HUES48 (cell line): ENCODE results near the gene PRKX.
"Not testable (repeated sequence)": the region's sequence is repeated elsewhere in the genome, so short reads cannot be mapped to it uniquely, and the experiment has no call there.

ENCODE experiments used
- H3K27ac ChIP-seq: one replicate; pipeline ENCODE4 v1.7.0; 2013; ENCODE audit warnings: low read depth, low read length, inconsistent platforms
- H3K27me3 ChIP-seq: 2 replicates; pipeline ENCODE4 v1.6.1; 2013; ENCODE audit warnings: mild to moderate bottlenecking, low read length; ENCODE audit not compliant: control insufficient read depth, insufficient read depth
- H3K36me3 ChIP-seq: 2 replicates; pipeline ENCODE4 v1.6.1; 2013; ENCODE audit warnings: low read length; ENCODE audit not compliant: control insufficient read depth, insufficient read depth
- H3K4me1 ChIP-seq: 2 replicates; pipeline ENCODE4 v1.6.1; 2013; ENCODE audit warnings: mild to moderate bottlenecking, low read length; ENCODE audit not compliant: control insufficient read depth, insufficient read depth
- H3K4me3 ChIP-seq: 2 replicates; pipeline ENCODE4 v1.5.1; 2013; ENCODE audit warnings: mild to moderate bottlenecking, low read depth, low read length
- H3K9ac ChIP-seq: 2 replicates; pipeline ENCODE4 v1.6.1; 2013; ENCODE audit warnings: mild to moderate bottlenecking, low read depth, low read length, moderate library complexity
- H3K9me3 ChIP-seq: 2 replicates; pipeline ENCODE4 v1.6.1; 2013; ENCODE audit warnings: low read length; ENCODE audit not compliant: control insufficient read depth, insufficient read depth

PRKX gene

DNA sequence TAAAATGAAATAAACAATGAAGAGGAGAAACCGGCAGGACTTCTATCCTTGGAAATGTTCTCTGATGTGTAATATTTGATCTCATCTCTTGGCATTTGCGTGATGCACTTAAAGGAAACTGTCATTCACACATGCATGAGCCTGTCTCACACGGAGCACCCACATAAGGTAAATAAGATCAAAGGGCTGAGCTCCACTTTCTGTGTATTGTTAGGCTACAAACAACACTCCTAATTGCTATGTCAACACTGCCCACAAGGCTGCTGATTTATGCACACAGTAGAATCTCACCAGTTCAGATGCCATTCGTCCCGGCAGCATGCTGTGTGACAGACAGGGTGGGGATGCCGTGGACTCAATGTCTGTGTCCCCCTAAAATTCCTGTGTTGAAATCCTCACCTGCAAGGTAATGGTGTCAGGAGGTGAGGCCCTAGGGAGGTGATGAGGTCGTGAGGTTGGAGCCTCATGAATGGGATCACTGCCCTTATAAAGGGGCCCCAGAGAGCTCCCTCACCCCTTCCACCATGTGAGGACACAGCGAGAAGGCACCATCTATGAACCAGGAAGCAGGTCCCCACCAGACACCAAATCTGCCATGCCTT, 5.7 kb downstream of the PRKX start:
- H3K27ac ChIP-seq, H3K9ac ChIP-seq, H3K9me3 ChIP-seq, H3K36me3 ChIP-seq, H3K4me3 ChIP-seq: not testable (repeated sequence)
- Histone ChIP-seq H3K4me1 (peaks cover 16% of the 10 kb centered on the region), H3K27me3 (peaks cover 13% of the 10 kb centered on the region; the same call in 1 of the 2 replicates)

DNA sequence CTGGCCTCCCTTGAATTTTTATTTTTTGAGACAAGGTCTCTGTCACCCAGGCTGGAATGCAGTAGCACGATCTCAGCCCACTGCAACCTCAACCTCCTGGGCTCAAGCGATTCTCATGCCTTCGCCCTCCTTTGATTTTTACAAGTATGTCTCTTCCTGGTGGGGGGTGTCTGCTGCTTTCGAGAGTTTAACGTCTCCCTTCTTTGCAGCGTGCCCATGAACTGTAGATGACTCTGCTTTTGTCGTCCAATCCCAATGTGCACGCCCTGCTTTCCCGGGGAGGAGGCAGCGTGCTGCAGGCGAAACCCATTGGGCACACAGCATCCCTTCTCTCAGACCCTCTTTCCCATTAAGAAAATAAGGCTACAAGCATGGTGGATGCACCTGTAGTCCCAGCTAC, 7.0 kb downstream of the PRKX start:
- Histone ChIP-seq H3K36me3 (peaks cover 10% of the 10 kb centered on the region; the same call in 1 of the 2 replicates), H3K4me3 (no peak overlapping the region), H3K27me3 (0 out of 2 replicates have a peak, but pooled peaks cover under 1% of the 10 kb centered on the region), H3K9ac (no peak overlapping the region), H3K27ac (no peak overlapping the region), H3K4me1 (peaks cover 16% of the 10 kb centered on the region), H3K9me3 (no peaks in the 10 kb centered on the region)

DNA sequence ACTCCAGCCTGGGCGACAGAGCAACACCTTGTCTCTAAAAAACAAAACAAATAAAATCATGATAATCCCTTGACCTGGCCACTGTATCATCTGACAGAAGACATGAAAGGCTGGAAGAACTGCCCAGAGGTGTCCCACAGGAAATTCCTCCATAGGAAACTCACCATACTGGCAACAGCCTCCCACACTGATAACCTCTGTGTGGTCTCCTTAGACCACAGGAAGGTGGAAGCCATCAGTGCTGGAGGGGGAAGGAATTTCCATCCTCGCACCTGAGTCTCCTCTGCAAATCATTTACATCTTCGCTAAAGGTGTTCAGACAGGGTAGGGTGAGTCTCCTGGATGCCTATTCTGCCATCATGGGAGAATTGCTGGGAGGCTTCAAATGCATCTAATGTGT, 10.2 kb downstream of the PRKX start:
- H3K9me3 ChIP-seq = not testable (repeated sequence)
- peaks cover 16% of the 10 kb centered on the region for H3K4me1 ChIP-seq

DNA sequence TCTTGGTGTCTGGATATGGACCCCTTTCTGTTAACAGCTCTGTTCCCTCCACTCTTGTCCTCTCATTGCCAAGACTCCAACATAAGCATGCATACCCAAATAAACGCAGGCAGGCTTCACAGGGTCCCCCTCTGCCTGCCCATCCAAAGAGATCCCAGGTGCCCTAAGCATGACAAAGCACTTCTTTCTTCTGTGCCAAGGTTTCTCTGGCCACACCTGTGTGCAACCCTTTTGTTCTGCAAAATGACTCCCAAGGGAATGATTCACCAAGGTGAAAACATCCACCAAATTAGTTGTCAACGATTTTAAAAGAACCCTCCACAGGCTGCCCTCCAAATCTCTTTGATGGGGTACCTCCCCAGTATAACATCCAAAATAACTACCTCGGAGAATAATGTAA, 11.4 kb downstream of the PRKX start:
- H3K36me3 ChIP-seq, H3K27me3 ChIP-seq, H3K9ac ChIP-seq, H3K4me3 ChIP-seq, H3K9me3 ChIP-seq: not testable (repeated sequence)
- peak overlapping the region; percentile 72 for H3K27ac ChIP-seq
- peaks cover 28% of the 10 kb centered on the region for H3K4me1 ChIP-seq

More for the DNA sequence above, 10.2 kb downstream of the PRKX start:
- not testable (repeated sequence) for H3K36me3 ChIP-seq, H3K27ac ChIP-seq, H3K4me3 ChIP-seq, H3K9ac ChIP-seq, H3K27me3 ChIP-seq

DNA sequence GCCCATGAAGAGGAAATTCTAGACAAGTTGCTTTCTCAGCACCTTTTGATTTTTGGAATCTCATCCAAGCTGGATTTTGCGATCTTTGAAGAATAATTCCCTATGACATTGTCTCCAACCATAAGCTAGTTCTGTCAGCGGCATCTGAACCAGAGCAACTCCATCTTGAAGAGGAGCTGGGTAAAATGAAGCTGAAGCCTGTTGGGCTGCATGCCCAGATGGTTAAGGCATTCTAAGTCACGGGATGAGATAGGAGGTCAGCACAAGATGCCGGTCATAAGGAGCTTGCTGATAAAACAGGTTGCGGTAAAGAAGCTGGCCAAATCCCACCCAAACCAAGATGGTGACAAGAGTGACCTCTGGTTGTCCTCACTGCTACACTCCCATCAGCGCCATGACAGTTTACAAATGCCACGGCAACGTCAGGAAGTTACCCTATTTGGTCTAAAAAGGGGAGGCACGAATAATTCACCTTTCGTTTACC, 12.0 kb downstream of the PRKX start:
- H3K4me3 ChIP-seq, H3K9ac ChIP-seq, H3K36me3 ChIP-seq, H3K9me3 ChIP-seq, H3K27me3 ChIP-seq: not testable (repeated sequence)
- Histone ChIP-seq H3K27ac (peak overlapping the region; percentile 72), H3K4me1 (peaks cover 28% of the 10 kb centered on the region)

DNA sequence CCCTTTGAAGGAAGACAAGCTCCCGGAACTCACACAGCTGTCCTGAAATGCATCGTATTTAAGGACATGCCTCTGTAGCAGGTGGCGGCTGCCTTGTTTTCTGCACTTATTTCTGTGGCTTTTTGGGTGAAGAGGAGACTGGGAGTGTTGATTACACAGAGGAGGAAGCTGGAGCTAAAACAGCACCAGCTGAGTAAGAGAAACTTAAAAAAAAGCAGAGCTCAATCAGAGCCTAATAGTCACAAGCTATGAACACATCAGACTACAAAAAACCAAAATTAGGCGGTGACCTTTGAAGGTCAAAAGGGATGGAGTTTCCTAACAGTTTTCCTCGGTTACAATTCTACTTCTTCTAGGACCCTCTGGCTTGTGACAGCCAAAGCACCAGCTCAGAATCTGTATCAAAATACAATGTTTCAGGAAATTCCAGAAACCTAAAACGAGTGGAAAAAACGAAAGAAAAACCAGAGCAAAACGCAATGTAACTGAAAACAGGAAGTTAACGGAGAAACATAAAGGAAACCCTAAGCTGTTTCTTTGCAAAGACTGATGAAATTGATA, 13.5 kb downstream of the PRKX start:
- peaks cover 31% of the 10 kb centered on the region for H3K4me1 ChIP-seq
- H3K9ac ChIP-seq = no peak overlapping the region; the same call in 1 of the 2 replicates
- peaks cover 6% of the 10 kb centered on the region; the same call in 1 of the 2 replicates for H3K36me3 ChIP-seq
- no peak overlapping the region for H3K4me3 ChIP-seq
- no peak overlapping the region for H3K27ac ChIP-seq
- no peaks in the 10 kb centered on the region for H3K27me3 ChIP-seq
- no peaks in the 10 kb centered on the region for H3K9me3 ChIP-seq

DNA sequence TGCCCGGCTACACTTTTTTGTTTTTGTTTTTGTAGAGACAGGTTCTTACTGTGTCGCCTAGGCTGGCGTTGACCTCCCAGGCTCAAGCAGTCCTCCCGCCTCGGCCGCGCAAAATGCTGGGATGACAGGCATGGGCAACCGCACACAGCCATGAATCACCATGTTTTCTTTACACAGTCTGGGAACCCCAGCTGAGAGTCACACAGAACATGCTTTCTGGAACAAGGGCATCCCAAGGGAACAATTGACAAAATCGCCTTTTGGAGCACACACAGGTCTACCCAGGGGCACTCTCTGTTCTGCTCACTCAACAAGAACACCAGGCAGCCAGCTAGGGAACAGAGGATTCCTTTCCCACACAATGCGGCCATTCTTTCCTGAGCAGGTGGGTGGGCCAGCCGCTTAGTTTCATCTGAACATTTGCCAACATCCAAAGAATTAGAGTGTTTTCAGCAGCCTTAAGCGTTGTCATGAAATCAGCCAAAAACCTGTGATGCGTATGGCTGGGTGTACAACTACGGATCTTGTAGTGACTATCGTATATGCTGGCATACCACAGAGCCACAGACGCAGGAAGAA, 15.7 kb downstream of the PRKX start:
- no peaks in the 10 kb centered on the region for H3K36me3 ChIP-seq
- H3K27ac ChIP-seq = peak overlapping the region; percentile 56
- H3K4me3 ChIP-seq = no peak overlapping the region; the same call in 1 of the 2 replicates

DNA sequence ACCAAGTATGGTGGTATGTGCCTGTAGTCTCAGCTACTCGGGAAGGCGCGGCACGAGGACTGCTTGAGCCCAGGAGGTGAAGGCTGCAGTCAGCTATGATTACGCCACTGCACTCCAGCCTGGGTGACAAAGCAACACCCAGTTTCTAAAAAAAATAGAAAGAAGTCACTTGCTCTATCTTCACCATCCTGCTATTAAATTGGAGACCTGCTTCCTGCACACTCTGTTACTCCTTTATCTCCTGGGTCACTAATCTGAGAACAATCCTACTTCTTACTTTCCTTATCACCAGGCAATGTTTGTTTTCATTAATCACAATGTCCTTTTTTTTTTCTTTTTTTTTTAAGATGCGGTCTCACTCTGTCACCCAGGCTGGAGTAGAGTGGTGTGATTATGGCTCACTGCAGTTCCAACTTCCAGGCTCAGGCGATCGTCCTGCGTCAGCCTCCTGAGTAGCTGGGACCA, 16.2 kb downstream of the PRKX start:
- Histone ChIP-seq H3K27ac (peak overlapping the region; percentile 56), H3K9me3 (no peaks in the 10 kb centered on the region), H3K4me3 (no peak overlapping the region), H3K36me3 (no peaks in the 10 kb centered on the region), H3K9ac (no peak overlapping the region), H3K27me3 (no peaks in the 10 kb centered on the region), H3K4me1 (peaks cover 30% of the 10 kb centered on the region)

More for the DNA sequence above, 15.7 kb downstream of the PRKX start:
- H3K9ac ChIP-seq = no peak overlapping the region
- no peaks in the 10 kb centered on the region for H3K27me3 ChIP-seq
- no peaks in the 10 kb centered on the region for H3K9me3 ChIP-seq
- H3K4me1 ChIP-seq = peaks cover 31% of the 10 kb centered on the region

DNA sequence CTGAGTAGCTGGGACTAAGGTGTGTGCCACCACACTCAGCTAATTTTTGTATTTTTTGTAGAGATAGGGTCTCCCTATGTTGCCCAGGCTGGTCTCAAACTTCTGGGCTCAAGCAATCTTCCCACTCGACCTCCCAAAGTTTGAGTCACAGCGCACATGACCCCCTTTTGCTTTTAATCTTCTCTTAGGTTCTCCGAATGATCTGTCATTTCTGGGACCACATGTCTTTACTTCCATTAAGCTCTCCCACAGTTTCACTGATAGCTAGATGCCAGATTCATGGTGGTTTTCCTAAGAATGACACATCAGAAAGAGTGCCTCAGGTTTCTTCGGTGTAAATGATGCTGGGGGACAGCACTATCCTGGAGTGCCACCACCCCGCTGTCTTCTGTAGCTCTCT, 17.9 kb downstream of the PRKX start:
- no peaks in the 10 kb centered on the region for H3K27me3 ChIP-seq
- H3K4me1 ChIP-seq = peaks cover 29% of the 10 kb centered on the region
- no peak overlapping the region for H3K27ac ChIP-seq
- H3K36me3 ChIP-seq = no peaks in the 10 kb centered on the region
- H3K9ac ChIP-seq = no peak overlapping the region
- H3K4me3 ChIP-seq = no peak overlapping the region
- no peaks in the 10 kb centered on the region for H3K9me3 ChIP-seq

DNA sequence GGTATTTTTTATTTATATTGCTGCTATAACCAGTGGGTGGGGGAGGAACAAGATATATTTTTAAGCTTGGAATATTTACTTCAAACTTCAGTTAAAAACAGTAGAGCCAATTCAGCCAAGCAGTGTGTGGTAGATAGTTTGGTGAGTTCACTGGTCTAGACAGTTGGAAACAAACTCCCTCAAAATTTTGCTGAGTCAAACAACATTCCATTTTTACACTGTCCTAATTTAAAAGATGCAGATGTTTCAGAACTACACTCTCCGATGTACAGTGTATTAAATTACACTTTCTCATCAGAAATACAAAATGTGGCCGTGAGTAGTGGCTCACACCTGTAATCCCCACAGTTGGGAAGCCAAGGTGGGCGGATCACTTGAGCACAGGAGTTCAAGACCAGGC, 23.3 kb downstream of the PRKX start:
- H3K36me3 ChIP-seq = no peaks in the 10 kb centered on the region
- no peak overlapping the region for H3K9ac ChIP-seq
- peaks cover 7% of the 10 kb centered on the region for H3K4me1 ChIP-seq
- H3K27ac ChIP-seq = no peak overlapping the region
- H3K9me3 ChIP-seq = no peaks in the 10 kb centered on the region
- no peaks in the 10 kb centered on the region for H3K27me3 ChIP-seq
- no peak overlapping the region for H3K4me3 ChIP-seq

DNA sequence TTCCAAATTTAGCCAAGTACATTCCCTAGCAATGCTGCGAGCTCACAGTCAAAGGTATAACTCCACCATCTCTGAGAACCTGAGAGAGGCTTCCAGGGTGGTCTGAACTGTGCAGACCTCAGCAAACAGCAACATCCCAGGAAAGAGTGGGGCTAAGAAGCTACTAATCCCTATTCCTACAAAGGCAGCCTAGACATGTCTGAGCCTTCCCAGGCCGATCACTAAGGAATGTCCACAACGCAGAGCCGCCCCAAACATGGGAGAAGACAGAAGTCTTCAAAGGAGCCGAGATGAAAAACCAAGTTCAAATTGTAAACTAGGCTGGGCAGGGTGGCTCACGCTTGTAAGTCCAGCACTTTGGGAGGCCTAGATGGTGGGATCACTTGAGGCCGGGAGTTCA, 30.2 kb downstream of the PRKX start:
- H3K9ac ChIP-seq, H3K36me3 ChIP-seq, H3K27ac ChIP-seq: not testable (repeated sequence)

More for the DNA sequence above, 30.2 kb downstream of the PRKX start:
- H3K4me1 ChIP-seq = peaks cover 10% of the 10 kb centered on the region; the same call in 1 of the 2 replicates
- not testable (repeated sequence) for H3K27me3 ChIP-seq, H3K4me3 ChIP-seq, H3K9me3 ChIP-seq
